Measurements from ENCODE around the gene SLC38A4.

Gene SLC38A4

GRCh38 chr12:46794593-46795190, 31.1 kb downstream of the SLC38A4 start:
- Histone ChIP-seq H3K4me3 (ENCODE audit: extremely low read depth, insufficient read depth, low read length, poor library complexity, severe bottlenecking) (no peak overlapping the region), H3K36me3 (ENCODE audit: control insufficient read depth, insufficient read depth, low read length) (no peaks in the 10 kb centered on the region)
- 80% methylated on average over 1 of the region's 1 CpG; no CpG with 5 or more reads in 1 of the 2 experiments for WGBS, 2 experiments (ENCODE audit: insufficient coverage in 2 of 2)

GRCh38 chr12:46792925-46793324, 32.9 kb downstream of the SLC38A4 start:
- WGBS, 2 experiments (ENCODE audit: insufficient coverage in 2 of 2), result 83 to 84% methylated on average over 2 of the region's 3 CpGs
- H3K4me1 ChIP-seq (ENCODE audit: control insufficient read depth, insufficient read depth, low read length, poor library complexity, severe bottlenecking), result no peaks in the 10 kb centered on the region
- H3K27ac ChIP-seq (ENCODE audit: low read depth, low read length, severe bottlenecking), result no peak overlapping the region
- H3K4me3 ChIP-seq (ENCODE audit: extremely low read depth, insufficient read depth, low read length, poor library complexity, severe bottlenecking), result no peak overlapping the region
- H3K36me3 ChIP-seq (ENCODE audit: control insufficient read depth, insufficient read depth, low read length), result no peaks in the 10 kb centered on the region
- H3K9me3 ChIP-seq (ENCODE audit: control insufficient read depth, low read length), result no peaks in the 10 kb centered on the region

More at GRCh38 chr12:46794593-46795190, 31.1 kb downstream of the SLC38A4 start:
- H3K4me1 ChIP-seq (ENCODE audit: control insufficient read depth, insufficient read depth, low read length, poor library complexity, severe bottlenecking), result no peaks in the 10 kb centered on the region
- H3K9me3 ChIP-seq (ENCODE audit: control insufficient read depth, low read length), result no peaks in the 10 kb centered on the region
- no peak overlapping the region for H3K27ac ChIP-seq (ENCODE audit: low read depth, low read length, severe bottlenecking)

- WGBS, 2 experiments (ENCODE audit: insufficient coverage in 2 of 2), result no CpG with 5 or more reads among the region's 1 CpG
- Histone ChIP-seq H3K36me3 (ENCODE audit: control insufficient read depth, insufficient read depth, low read length) (no peaks in the 10 kb centered on the region), H3K27ac (ENCODE audit: low read depth, low read length, severe bottlenecking) (no peak overlapping the region), H3K4me1 (ENCODE audit: control insufficient read depth, insufficient read depth, low read length, poor library complexity, severe bottlenecking) (no peaks in the 10 kb centered on the region), H3K9me3 (ENCODE audit: control insufficient read depth, low read length) (no peaks in the 10 kb centered on the region), H3K4me3 (ENCODE audit: extremely low read depth, insufficient read depth, low read length, poor library complexity, severe bottlenecking) (no peak overlapping the region)
These were observed 35.7 kb downstream of the SLC38A4 start for GRCh38 chr12:46790066-46790465.

GRCh38 chr12:46788072-46788887, 37.5 kb downstream of the SLC38A4 start:
- 84 to 97% methylated on average over 3 of the region's 5 CpGs for WGBS, 2 experiments (ENCODE audit: insufficient coverage in 2 of 2)
- H3K36me3 ChIP-seq (ENCODE audit: control insufficient read depth, insufficient read depth, low read length), result no peaks in the 10 kb centered on the region
- H3K9me3 ChIP-seq (ENCODE audit: control insufficient read depth, low read length), result no peaks in the 10 kb centered on the region
- H3K4me3 ChIP-seq (ENCODE audit: extremely low read depth, insufficient read depth, low read length, poor library complexity, severe bottlenecking), result no peak overlapping the region
- H3K27ac ChIP-seq (ENCODE audit: low read depth, low read length, severe bottlenecking), result no peak overlapping the region
- no peaks in the 10 kb centered on the region for H3K4me1 ChIP-seq (ENCODE audit: control insufficient read depth, insufficient read depth, low read length, poor library complexity, severe bottlenecking)

GRCh38 chr12:46787496-46788055, 38.2 kb downstream of the SLC38A4 start:
- 84 to 100% methylated on average over 2 of the region's 5 CpGs for WGBS, 2 experiments (ENCODE audit: insufficient coverage in 2 of 2)
- no peak overlapping the region for H3K27ac ChIP-seq (ENCODE audit: low read depth, low read length, severe bottlenecking)
- H3K36me3 ChIP-seq (ENCODE audit: control insufficient read depth, insufficient read depth, low read length), result no peaks in the 10 kb centered on the region
- no peak overlapping the region for H3K4me3 ChIP-seq (ENCODE audit: extremely low read depth, insufficient read depth, low read length, poor library complexity, severe bottlenecking)
- H3K4me1 ChIP-seq (ENCODE audit: control insufficient read depth, insufficient read depth, low read length, poor library complexity, severe bottlenecking), result no peaks in the 10 kb centered on the region
- H3K9me3 ChIP-seq (ENCODE audit: control insufficient read depth, low read length), result no peaks in the 10 kb centered on the region

GRCh38 chr12:46786774-46787173, 39.0 kb downstream of the SLC38A4 start:
- Histone ChIP-seq H3K27ac (ENCODE audit: low read depth, low read length, severe bottlenecking) (no peak overlapping the region), H3K36me3 (ENCODE audit: control insufficient read depth, insufficient read depth, low read length) (no peaks in the 10 kb centered on the region), H3K4me3 (ENCODE audit: extremely low read depth, insufficient read depth, low read length, poor library complexity, severe bottlenecking) (no peak overlapping the region), H3K9me3 (ENCODE audit: control insufficient read depth, low read length) (no peaks in the 10 kb centered on the region), H3K4me1 (ENCODE audit: control insufficient read depth, insufficient read depth, low read length, poor library complexity, severe bottlenecking) (no peaks in the 10 kb centered on the region)
- WGBS, 2 experiments (ENCODE audit: insufficient coverage in 2 of 2), result 80 to 83% methylated on average over 1 to 3 of the region's 3 CpGs

- 100% methylated on average over 2 of the region's 3 CpGs for WGBS, 2 experiments (ENCODE audit: insufficient coverage in 2 of 2)
- Histone ChIP-seq H3K4me3 (ENCODE audit: extremely low read depth, insufficient read depth, low read length, poor library complexity, severe bottlenecking) (no peak overlapping the region), H3K36me3 (ENCODE audit: control insufficient read depth, insufficient read depth, low read length) (no peaks in the 10 kb centered on the region), H3K9me3 (ENCODE audit: control insufficient read depth, low read length) (no peaks in the 10 kb centered on the region), H3K4me1 (ENCODE audit: control insufficient read depth, insufficient read depth, low read length, poor library complexity, severe bottlenecking) (no peaks in the 10 kb centered on the region), H3K27ac (ENCODE audit: low read depth, low read length, severe bottlenecking) (no peak overlapping the region)
These were observed 40.4 kb downstream of the SLC38A4 start for GRCh38 chr12:46785382-46785781.

GRCh38 chr12:46783871-46784270, 41.9 kb downstream of the SLC38A4 start:
- H3K36me3 ChIP-seq (ENCODE audit: control insufficient read depth, insufficient read depth, low read length), result no peaks in the 10 kb centered on the region
- H3K27ac ChIP-seq (ENCODE audit: low read depth, low read length, severe bottlenecking), result no peak overlapping the region
- H3K9me3 ChIP-seq (ENCODE audit: control insufficient read depth, low read length), result no peaks in the 10 kb centered on the region
- H3K4me3 ChIP-seq (ENCODE audit: extremely low read depth, insufficient read depth, low read length, poor library complexity, severe bottlenecking), result no peak overlapping the region
- no peaks in the 10 kb centered on the region for H3K4me1 ChIP-seq (ENCODE audit: control insufficient read depth, insufficient read depth, low read length, poor library complexity, severe bottlenecking)
- WGBS, 2 experiments (ENCODE audit: insufficient coverage in 2 of 2), result 88 to 100% methylated on average over 1 of the region's 5 CpGs

- no peaks in the 10 kb centered on the region for H3K4me1 ChIP-seq (ENCODE audit: control insufficient read depth, insufficient read depth, low read length, poor library complexity, severe bottlenecking)
These were observed 45.9 kb downstream of the SLC38A4 start for GRCh38 chr12:46779879-46780278.

GRCh38 chr12:46779063-46779462, 46.7 kb downstream of the SLC38A4 start:
- Histone ChIP-seq H3K27ac (ENCODE audit: low read depth, low read length, severe bottlenecking) (no peak overlapping the region), H3K4me3 (ENCODE audit: extremely low read depth, insufficient read depth, low read length, poor library complexity, severe bottlenecking) (no peak overlapping the region), H3K4me1 (ENCODE audit: control insufficient read depth, insufficient read depth, low read length, poor library complexity, severe bottlenecking) (no peaks in the 10 kb centered on the region), H3K9me3 (ENCODE audit: control insufficient read depth, low read length) (no peaks in the 10 kb centered on the region), H3K36me3 (ENCODE audit: control insufficient read depth, insufficient read depth, low read length) (no peaks in the 10 kb centered on the region)
- WGBS, 2 experiments (ENCODE audit: insufficient coverage in 2 of 2), result no CpG with 5 or more reads among the region's 1 CpG

More at GRCh38 chr12:46779879-46780278, 45.9 kb downstream of the SLC38A4 start:
- Histone ChIP-seq H3K27ac (ENCODE audit: low read depth, low read length, severe bottlenecking) (no peak overlapping the region), H3K36me3 (ENCODE audit: control insufficient read depth, insufficient read depth, low read length) (no peaks in the 10 kb centered on the region), H3K4me3 (ENCODE audit: extremely low read depth, insufficient read depth, low read length, poor library complexity, severe bottlenecking) (no peak overlapping the region), H3K9me3 (ENCODE audit: control insufficient read depth, low read length) (no peaks in the 10 kb centered on the region)

- H3K9me3 ChIP-seq (ENCODE audit: control insufficient read depth, low read length), result no peaks in the 10 kb centered on the region
- no peak overlapping the region for H3K4me3 ChIP-seq (ENCODE audit: extremely low read depth, insufficient read depth, low read length, poor library complexity, severe bottlenecking)
- H3K27ac ChIP-seq (ENCODE audit: low read depth, low read length, severe bottlenecking), result no peak overlapping the region
- no peaks in the 10 kb centered on the region for H3K36me3 ChIP-seq (ENCODE audit: control insufficient read depth, insufficient read depth, low read length)
- WGBS, 2 experiments (ENCODE audit: insufficient coverage in 2 of 2), result 97% methylated on average over 3 to 4 of the region's 5 CpGs
- H3K4me1 ChIP-seq (ENCODE audit: control insufficient read depth, insufficient read depth, low read length, poor library complexity, severe bottlenecking), result no peaks in the 10 kb centered on the region
These were observed 47.4 kb downstream of the SLC38A4 start for GRCh38 chr12:46778415-46778814.
